HUES48 (cell line): Measurements from ENCODE around the gene ZNF12.

Experiments used
- H3K27ac ChIP-seq: one replicate; pipeline ENCODE4 v1.7.0; 2013; ENCODE audit warnings: low read depth, low read length, inconsistent platforms
- H3K27me3 ChIP-seq: 2 replicates; pipeline ENCODE4 v1.6.1; 2013; ENCODE audit warnings: mild to moderate bottlenecking, low read length; ENCODE audit not compliant: control insufficient read depth, insufficient read depth
- H3K36me3 ChIP-seq: 2 replicates; pipeline ENCODE4 v1.6.1; 2013; ENCODE audit warnings: low read length; ENCODE audit not compliant: control insufficient read depth, insufficient read depth
- H3K4me1 ChIP-seq: 2 replicates; pipeline ENCODE4 v1.6.1; 2013; ENCODE audit warnings: mild to moderate bottlenecking, low read length; ENCODE audit not compliant: control insufficient read depth, insufficient read depth
- H3K4me3 ChIP-seq: 2 replicates; pipeline ENCODE4 v1.5.1; 2013; ENCODE audit warnings: mild to moderate bottlenecking, low read depth, low read length
- H3K9ac ChIP-seq: 2 replicates; pipeline ENCODE4 v1.6.1; 2013; ENCODE audit warnings: mild to moderate bottlenecking, low read depth, low read length, moderate library complexity
- H3K9me3 ChIP-seq: 2 replicates; pipeline ENCODE4 v1.6.1; 2013; ENCODE audit warnings: low read length; ENCODE audit not compliant: control insufficient read depth, insufficient read depth

The ZNF12 gene

DNA sequence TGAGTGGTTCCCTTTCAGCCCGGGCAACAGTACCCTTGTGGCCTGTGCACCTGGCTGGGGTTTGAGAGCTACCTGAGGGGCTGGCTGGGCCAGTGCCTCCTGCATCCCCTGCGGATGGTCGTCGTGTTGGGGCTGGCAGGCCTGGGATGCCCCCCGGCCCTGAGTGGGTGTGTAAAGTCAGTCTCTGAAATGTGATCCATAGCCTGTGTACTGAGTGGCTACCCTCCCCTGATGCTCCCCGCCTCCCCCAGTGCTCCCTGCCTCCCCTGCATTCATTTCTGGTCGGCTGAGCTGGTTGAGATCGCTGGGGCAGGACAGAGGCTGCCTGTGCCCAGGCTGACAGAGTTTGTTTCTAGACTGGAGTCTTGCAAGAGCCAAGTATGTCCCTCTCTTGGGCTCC is 60.3 kb downstream of the ZNF12 start:
- H3K4me1 ChIP-seq: no peaks in the 10 kb centered on the region
- no peaks in the 10 kb centered on the region for H3K9me3 ChIP-seq
- H3K27ac ChIP-seq: no peak overlapping the region
- H3K4me3 ChIP-seq: no peak overlapping the region
- H3K27me3 ChIP-seq: no peaks in the 10 kb centered on the region
- no peak overlapping the region for H3K9ac ChIP-seq
- H3K36me3 ChIP-seq: peaks cover 14% of the 10 kb centered on the region

DNA sequence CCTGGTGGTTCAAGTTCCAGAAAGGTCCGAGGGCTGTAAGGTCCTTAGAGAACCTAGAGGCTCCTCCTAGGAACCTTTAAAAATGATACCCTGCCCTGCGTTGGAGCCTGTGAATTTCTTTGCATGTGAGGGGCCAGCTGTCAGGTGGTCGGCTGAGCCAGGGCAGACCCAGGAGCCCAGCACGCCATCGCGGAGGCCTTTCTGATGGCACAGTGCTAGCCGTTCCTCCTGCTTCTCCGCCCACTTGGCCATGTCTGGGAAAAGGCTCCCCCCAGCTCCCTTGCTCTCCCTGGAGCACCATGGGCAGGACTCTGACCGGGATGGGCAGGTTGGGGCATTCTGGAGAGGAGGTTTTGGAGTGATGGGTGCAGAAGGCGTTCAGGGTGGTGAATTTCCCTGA is 62.0 kb downstream of the ZNF12 start:
- Histone ChIP-seq H3K9ac (no peak overlapping the region), H3K9me3 (no peaks in the 10 kb centered on the region), H3K4me3 (no peak overlapping the region), H3K36me3 (peaks cover 14% of the 10 kb centered on the region), H3K27me3 (no peaks in the 10 kb centered on the region), H3K27ac (no peak overlapping the region), H3K4me1 (peaks cover 3% of the 10 kb centered on the region; the same call in 1 of the 2 replicates)

DNA sequence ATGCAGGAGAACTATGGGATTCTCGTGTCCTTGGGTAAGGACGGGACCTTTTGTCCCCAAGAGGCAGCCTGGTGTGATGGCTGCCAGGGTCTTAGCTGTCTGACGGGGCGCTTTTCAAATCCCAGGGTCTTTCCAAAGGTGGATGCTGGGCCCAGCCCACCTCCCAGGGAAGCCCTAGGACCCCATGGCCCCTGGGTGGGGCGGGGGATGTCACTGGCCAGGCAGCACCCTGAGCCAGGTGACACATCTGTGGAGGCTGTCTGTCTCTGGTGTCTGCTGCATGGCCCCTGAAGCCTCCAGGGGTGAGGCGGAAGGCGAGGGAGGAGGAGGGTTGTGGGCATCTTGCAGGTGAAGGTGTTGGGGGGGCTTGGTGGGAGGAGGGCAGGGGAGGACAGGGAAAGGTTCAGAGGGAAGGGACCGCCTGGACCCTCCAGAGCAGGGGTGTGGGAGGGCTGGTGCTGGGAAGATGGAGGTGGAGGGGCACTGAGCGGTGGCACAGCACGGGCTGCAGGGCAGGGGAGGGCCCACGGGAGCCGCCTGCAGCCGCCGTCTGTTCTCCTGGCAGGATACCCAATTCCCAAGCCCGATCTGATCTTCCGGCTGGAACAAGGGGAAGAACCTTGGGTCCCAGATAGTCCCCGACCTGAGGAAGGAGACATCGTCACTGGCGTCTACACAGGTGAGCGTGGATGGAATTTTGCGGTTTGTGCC is 62.7 kb downstream of the ZNF12 start:
- peaks cover 14% of the 10 kb centered on the region for H3K36me3 ChIP-seq

DNA sequence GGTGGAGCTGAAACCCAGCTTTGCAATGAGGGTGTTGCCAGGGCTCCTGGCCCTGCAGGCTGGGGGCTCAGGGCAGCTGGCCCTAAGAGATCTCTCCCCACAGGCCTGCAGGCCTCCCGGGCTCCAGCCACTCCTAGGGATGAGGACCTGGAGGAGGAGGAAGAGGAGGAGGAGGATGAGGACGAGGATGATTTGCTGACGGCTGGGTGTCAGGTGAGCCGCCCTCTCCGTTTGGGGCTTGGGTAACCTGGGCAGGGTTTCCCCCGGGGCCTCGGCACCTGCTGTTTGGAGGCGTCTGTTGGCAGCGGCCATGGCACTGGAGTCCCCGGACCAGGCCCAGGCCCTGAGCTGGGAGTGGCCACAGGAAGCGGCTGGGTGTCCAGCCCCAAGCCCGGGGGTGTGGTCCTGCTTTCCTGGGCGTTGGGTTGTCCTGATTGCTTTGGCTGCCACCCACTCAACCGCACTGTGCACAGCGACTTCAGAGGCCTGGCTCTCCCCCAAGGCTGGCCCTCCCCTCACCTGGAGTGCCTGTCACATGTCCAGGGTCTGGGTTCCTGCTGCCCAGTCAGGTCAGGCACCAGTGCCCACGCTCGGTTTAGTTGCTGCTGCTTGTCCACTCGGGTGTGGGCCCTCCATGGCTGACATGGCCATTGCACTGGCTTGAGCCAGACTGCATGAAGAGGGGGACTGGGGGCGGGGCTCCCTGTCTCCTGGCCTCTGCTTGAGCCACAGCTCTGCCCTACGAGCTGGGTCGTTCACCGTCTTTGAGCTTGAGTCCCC is 63.7 kb downstream of the ZNF12 start:
- Histone ChIP-seq H3K9me3 (no peaks in the 10 kb centered on the region), H3K36me3 (peaks cover 14% of the 10 kb centered on the region), H3K4me3 (no peak overlapping the region), H3K9ac (no peak overlapping the region), H3K27ac (no peak overlapping the region), H3K4me1 (peaks cover 3% of the 10 kb centered on the region; the same call in 1 of the 2 replicates), H3K27me3 (no peaks in the 10 kb centered on the region)

More for the DNA sequence above, 62.7 kb downstream of the ZNF12 start:
- Histone ChIP-seq H3K27me3 (no peaks in the 10 kb centered on the region), H3K4me3 (no peak overlapping the region), H3K4me1 (peaks cover 3% of the 10 kb centered on the region; the same call in 1 of the 2 replicates), H3K9ac (no peak overlapping the region), H3K9me3 (no peaks in the 10 kb centered on the region), H3K27ac (no peak overlapping the region)

DNA sequence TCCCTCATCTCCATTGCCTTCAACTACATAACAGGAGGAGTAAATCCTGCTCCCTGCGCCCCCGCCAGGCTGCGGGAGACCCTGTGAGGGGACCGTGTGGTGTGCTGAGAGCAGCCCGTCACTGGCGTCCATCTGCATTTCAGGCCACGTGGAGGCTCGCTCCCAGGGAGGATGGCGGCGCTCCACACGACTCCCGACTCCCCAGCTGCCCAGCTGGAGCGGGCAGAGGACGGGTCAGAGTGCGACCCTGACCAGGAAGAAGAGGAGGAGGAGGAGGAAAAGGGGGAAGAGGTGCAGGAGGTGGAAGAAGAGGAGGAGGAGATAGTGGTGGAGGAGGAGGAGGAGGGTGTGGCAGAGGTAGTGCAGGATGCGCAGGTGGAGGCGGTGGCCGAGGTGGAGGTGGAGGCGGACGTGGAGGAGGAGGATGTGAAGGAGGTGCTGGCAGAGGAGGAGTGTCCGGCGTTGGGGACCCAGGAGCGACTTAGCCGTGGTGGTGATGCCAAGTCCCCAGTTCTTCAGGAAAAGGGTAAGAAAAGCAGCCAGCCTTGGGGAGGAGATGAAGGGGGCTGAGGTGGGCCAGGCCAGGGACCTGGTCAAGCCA is 64.4 kb downstream of the ZNF12 start:
- no peak overlapping the region for H3K4me3 ChIP-seq
- H3K4me1 ChIP-seq: peaks cover 3% of the 10 kb centered on the region; the same call in 1 of the 2 replicates
- H3K9ac ChIP-seq: no peak overlapping the region
- H3K9me3 ChIP-seq: no peaks in the 10 kb centered on the region
- no peaks in the 10 kb centered on the region for H3K27me3 ChIP-seq
- peaks cover 14% of the 10 kb centered on the region for H3K36me3 ChIP-seq
- no peak overlapping the region for H3K27ac ChIP-seq

DNA sequence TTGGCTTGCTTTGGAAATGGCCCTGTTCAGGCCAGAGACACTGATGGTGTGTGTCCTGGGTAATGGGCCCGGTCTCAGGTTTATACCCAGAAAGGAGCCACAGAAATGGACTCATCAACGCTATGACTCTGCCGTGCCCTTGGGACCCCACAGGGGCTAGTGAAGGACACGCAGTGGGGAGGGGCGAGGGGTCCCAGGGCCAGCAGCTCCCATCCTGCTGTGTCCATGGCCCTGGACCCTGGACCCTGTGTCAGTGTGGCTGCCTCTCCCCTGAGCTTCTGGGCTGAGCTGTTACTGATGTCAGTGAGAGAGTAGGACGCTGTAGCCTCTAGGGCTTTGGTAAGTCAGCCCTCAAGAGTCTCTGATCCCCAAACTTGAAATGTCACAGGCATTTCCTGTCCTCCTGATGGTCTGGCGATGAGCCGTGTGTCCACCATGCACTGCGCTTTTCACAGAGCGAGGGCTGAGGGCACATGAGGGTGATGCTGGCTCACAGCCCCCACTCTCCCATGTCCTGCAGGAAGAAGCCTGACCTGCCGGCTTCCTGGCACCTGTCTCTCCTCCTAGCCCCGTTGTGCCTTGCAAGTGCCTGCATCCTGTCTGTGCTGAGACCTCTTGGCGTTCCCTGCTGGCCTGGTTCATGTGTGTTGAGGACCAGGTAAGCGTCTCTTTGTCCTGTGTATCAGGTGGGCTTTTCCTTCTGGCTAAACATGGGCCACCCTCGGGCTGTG is 65.3 kb downstream of the ZNF12 start:
- Histone ChIP-seq H3K9me3 (no peaks in the 10 kb centered on the region), H3K27me3 (no peaks in the 10 kb centered on the region), H3K4me1 (peaks cover 3% of the 10 kb centered on the region; the same call in 1 of the 2 replicates), H3K36me3 (peaks cover 14% of the 10 kb centered on the region), H3K4me3 (no peak overlapping the region), H3K9ac (no peak overlapping the region), H3K27ac (no peak overlapping the region)

DNA sequence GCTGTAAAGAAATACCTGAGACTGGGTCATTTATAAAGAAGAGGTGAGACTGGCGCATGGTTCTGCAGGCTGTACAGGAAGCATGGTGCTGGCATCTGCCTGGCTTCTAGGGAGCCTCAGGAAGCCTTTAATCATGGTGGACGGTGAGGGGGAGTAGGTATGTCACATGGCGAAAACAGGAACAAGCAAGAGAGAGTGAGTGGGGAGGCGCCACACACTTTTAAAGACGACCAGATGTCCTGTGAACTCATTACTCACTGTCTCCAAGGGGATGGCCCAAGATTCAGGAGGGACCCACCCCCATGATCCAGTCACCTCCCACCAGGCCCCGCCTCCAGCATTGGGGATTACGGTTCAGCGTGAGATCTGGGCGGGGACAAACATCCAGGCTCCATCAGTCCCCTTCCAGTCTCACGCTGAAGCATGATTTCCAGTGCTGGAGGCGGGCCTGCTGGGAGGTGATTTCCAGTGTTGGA is 66.5 kb downstream of the ZNF12 start:
- Histone ChIP-seq H3K27me3 (no peaks in the 10 kb centered on the region), H3K9me3 (no peaks in the 10 kb centered on the region), H3K36me3 (peaks cover 14% of the 10 kb centered on the region), H3K4me1 (peaks cover 3% of the 10 kb centered on the region; the same call in 1 of the 2 replicates), H3K4me3 (no peak overlapping the region), H3K9ac (no peak overlapping the region), H3K27ac (peak overlapping the region; percentile 32)

DNA sequence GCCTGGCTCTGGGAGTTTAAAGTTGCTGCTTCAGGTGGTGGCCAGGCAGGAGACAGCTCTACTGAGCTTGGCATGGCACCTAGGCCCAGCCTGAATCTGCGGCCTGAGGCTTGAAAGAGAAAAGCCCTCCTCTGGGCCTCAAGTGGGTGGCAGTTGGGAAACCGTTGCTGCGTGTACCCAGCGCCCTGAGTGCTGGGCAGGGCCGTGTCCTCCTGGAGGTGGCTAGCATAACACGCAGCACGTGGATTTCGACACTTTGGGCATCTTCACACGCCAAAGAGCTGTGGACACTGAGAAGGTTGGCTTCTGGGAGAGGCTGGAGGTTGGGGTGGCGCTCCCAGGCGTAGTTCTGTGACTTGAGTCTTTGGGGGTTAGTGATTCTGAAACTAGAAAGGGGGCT is 67.1 kb downstream of the ZNF12 start:
- no peak overlapping the region for H3K9ac ChIP-seq
- H3K27me3 ChIP-seq: no peaks in the 10 kb centered on the region
- H3K27ac ChIP-seq: no peak overlapping the region
- no peaks in the 10 kb centered on the region for H3K9me3 ChIP-seq
- peaks cover 9% of the 10 kb centered on the region for H3K36me3 ChIP-seq
- H3K4me1 ChIP-seq: peaks cover 3% of the 10 kb centered on the region; the same call in 1 of the 2 replicates
- H3K4me3 ChIP-seq: no peak overlapping the region

DNA sequence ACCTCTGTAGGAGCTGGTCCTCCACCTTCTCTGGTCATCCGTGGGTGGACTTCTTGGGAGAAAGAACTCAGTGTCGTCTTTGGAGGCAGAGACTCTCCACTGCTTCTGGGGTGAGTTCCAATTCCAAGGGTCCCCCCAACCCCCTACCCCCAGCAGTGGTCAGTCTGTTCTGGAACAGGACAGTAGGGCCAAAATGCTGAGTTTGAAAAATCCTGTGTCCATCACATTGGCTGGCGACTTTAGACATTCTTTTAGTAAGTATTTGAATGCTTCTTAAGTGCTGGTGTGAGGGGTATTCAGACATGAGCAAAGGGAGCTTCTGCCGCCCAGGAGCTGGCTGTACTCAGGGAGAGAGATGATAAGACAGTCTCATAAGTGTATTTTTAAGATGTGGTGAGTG is 67.7 kb downstream of the ZNF12 start:
- H3K9ac ChIP-seq: no peak overlapping the region
- H3K4me3 ChIP-seq: no peak overlapping the region
- no peaks in the 10 kb centered on the region for H3K9me3 ChIP-seq
- peaks cover 6% of the 10 kb centered on the region; the same call in 1 of the 2 replicates for H3K36me3 ChIP-seq
- no peaks in the 10 kb centered on the region for H3K27me3 ChIP-seq
- no peak overlapping the region for H3K27ac ChIP-seq
- H3K4me1 ChIP-seq: peaks cover 3% of the 10 kb centered on the region; the same call in 1 of the 2 replicates
